Measurements from ENCODE around the gene FBLIM1. TPM values are rescaled to one million over a fixed set of nuclear protein-coding genes. Genes with fewer than 3 reads are reported as not detected.

Gene FBLIM1
- total RNA-seq, 1 experiment from 2014 or later, result 6.0 TPM

GRCh38 chr1:15756143-15757015 lies 2.2 kb upstream of the FBLIM1 start:
- ATAC-seq (peak; percentile 66), DNase-seq (ENCODE audit: low read depth, low spot score) (no peak)
- ChIA-PET POLR2A (no interaction called here), RAD21 (ENCODE audit: low non-redundant PET in 1 of 2, low total read pairs in 2 of 2, uncharacterized antibody in 2 of 2, unreplicated experiment in 2 of 2) (no interaction called here), CTCF (interaction anchor here (1.9 kb wide), 1 partner anchor 15 kb away, joined by 7 read pairs; no protein-coding TSS in a partner anchor)
- no peaks in the 10 kb centered on the region for H3K9me3 ChIP-seq (ENCODE audit: control insufficient read depth in 1 of 2, insufficient read depth in 1 of 2, low read depth in 1 of 2, low read length in 2 of 2)
- no TSS peak for BruUV-seq (replicated peaks)
- no peaks in the 10 kb centered on the region for H3K79me2 ChIP-seq (ENCODE audit: insufficient read depth, low read length)
- no peaks in the 10 kb centered on the region for H4K20me1 ChIP-seq (ENCODE audit: insufficient read depth)
- H3K36me3 ChIP-seq (ENCODE audit: control insufficient read depth in 1 of 2, insufficient read depth in 2 of 2, low read length in 2 of 2), result no peaks in the 10 kb centered on the region
- intact Hi-C loops (cut with micrococcal nuclease), result no loop called here
- TF ChIP-seq YY1 (IDR thresholded peaks at IDR 0.05; ENCODE audit: extremely low read depth, insufficient replicate concordance, low read depth, low read length) (no peak), POLR2AphosphoS5 (IDR thresholded peaks at IDR 0.05; ENCODE audit: low read depth, low read length) (peak; percentile 51), CTCF (IDR thresholded peaks at IDR 0.05 in 2 of 3, conservative IDR thresholded peaks at IDR 0.05 in 1 of 3; ENCODE audit: borderline replicate concordance in 1 of 3, insufficient read depth in 1 of 3, low read depth in 2 of 3, low read length in 2 of 3) (no peak), ZFX (IDR thresholded peaks at IDR 0.05) (no peak)
- H3K27ac ChIP-seq (ENCODE audit: low read depth, low read length), result no peak overlapping the region
- peaks cover 5 to 28% of the 10 kb centered on the region in 2 experiments; a peak in 3 of 4 replicates for H3K4me1 ChIP-seq (ENCODE audit: control insufficient read depth in 1 of 2, insufficient read depth in 2 of 2, low read length in 2 of 2)
- no peaks in the 10 kb centered on the region for H3K27me3 ChIP-seq (ENCODE audit: insufficient read depth, low read length)
- no peak overlapping the region for H2AFZ ChIP-seq (ENCODE audit: low read depth, low read length, poor library complexity, severe bottlenecking)
- no peaks in the 10 kb centered on the region for H3K9me2 ChIP-seq (ENCODE audit: insufficient read depth)
- peak overlapping the region; percentile 30 to 43 for H3K4me3 ChIP-seq (replicated peaks in 1 of 2; ENCODE audit: low read depth in 1 of 2, low read length in 2 of 2)
- peak overlapping the region; percentile 71 for H3K4me2 ChIP-seq (ENCODE audit: low read length)
- peak overlapping the region; percentile 47 for H3K9ac ChIP-seq (ENCODE audit: low read length)

All from HCT116 (cell line).